Kidney capillary endothelial cell (primary cell): ENCODE measurements around the gene ALCAM.

Source experiments
- DNase-seq: peaks from one replicate; pipeline ENCODE4 v3.0.0-alpha.2; 2018; ENCODE audit warnings: low spot score

Gene ALCAM

GRCh38 chr3:105366326-105367062, at the start of gene ALCAM:
ALCAM (plus strand) TSS chr3:105366909.
- DNase-seq: peak; percentile 92

- no peak for DNase-seq
Observed at GRCh38 chr3:105317841-105318240, 48.9 kb upstream of the ALCAM start.

GRCh38 chr3:105322570-105323273, 44.0 kb upstream of the ALCAM start:
- no peak for DNase-seq

- DNase-seq: no peak
Observed at GRCh38 chr3:105323274-105323599, 43.5 kb upstream of the ALCAM start.

GRCh38 chr3:105324951-105325350, 41.8 kb upstream of the ALCAM start:
- DNase-seq: no peak

- DNase-seq: no peak
Observed at GRCh38 chr3:105327662-105328337, 38.9 kb upstream of the ALCAM start.

GRCh38 chr3:105328338-105328730, 38.4 kb upstream of the ALCAM start:
- DNase-seq: no peak

- no peak for DNase-seq
Observed at GRCh38 chr3:105332961-105333360, 33.7 kb upstream of the ALCAM start.

GRCh38 chr3:105334138-105334882, 32.4 kb upstream of the ALCAM start:
- no peak for DNase-seq

GRCh38 chr3:105339946-105340345, 26.8 kb upstream of the ALCAM start:
- peak; percentile 44 for DNase-seq

- DNase-seq: no peak
Observed at GRCh38 chr3:105343991-105344390, 22.7 kb upstream of the ALCAM start.

GRCh38 chr3:105345156-105345555, 21.6 kb upstream of the ALCAM start:
- no peak for DNase-seq

- no peak for DNase-seq
Observed at GRCh38 chr3:105347625-105348302, 18.9 kb upstream of the ALCAM start.

- no peak for DNase-seq
Observed at GRCh38 chr3:105348307-105348706, 18.4 kb upstream of the ALCAM start.

GRCh38 chr3:105349684-105350387, 16.9 kb upstream of the ALCAM start:
- DNase-seq: no peak

GRCh38 chr3:105351821-105352220, 14.9 kb upstream of the ALCAM start:
- DNase-seq: peak; percentile 89

GRCh38 chr3:105352976-105353375, 13.7 kb upstream of the ALCAM start:
- no peak for DNase-seq

- DNase-seq: peak; percentile 70
Observed at GRCh38 chr3:105353485-105354161, 13.1 kb upstream of the ALCAM start.

GRCh38 chr3:105354429-105354828, 12.3 kb upstream of the ALCAM start:
- no peak for DNase-seq

GRCh38 chr3:105355408-105356061, 11.2 kb upstream of the ALCAM start:
- no peak for DNase-seq
